ENCODE results near the gene CCDC92B.

GRCh38 chr17:2712300-2713043, 37.0 kb downstream of the CCDC92B start:
- TF ChIP-seq CTCF (IDR thresholded peaks at IDR 0.05) (no peak), EZH2 (IDR thresholded peaks at IDR 0.05) (no peak)

Measured in neural progenitor cell (in vitro differentiated cells).